SK-N-SH (cell line): ENCODE data around the gene GAS6. TPM values are rescaled to one million over a fixed set of nuclear protein-coding genes. Genes with fewer than 3 reads are reported as not detected.

ENCODE experiments used
- CTCF ChIA-PET: fragments of 300-600, 350-600 bp; formaldehyde crosslinking; extraction: SDS; loops from one replicate; lab custom pipeline; 2021; lab: Yijun Ruan, JAX
- POLR2A ChIA-PET: fragments of 350-600 bp; sonication (Branson Sonifier 250); formaldehyde crosslinking; extraction: SDS; loops from one replicate; lab custom pipeline; 2020; ENCODE audit warnings: antibody characterized with exemption, inconsistent platforms; lab: Yijun Ruan, JAX
- DNase-seq: peaks from one replicate; pipeline ENCODE4 v3.0.0; 2012
- H2AFZ ChIP-seq: fragments of 200-600 bp; sonication (generic); 2 replicates; pipeline ENCODE4 v1.8.1; 2016; ENCODE audit warnings: antibody characterized with exemption, mild to moderate bottlenecking, low read depth
- H3F3A ChIP-seq: fragments of 200-600 bp; sonication (generic); replicated peaks from 2 replicates; pipeline ENCODE3; 2016; ENCODE audit warnings: antibody characterized with exemption, mild to moderate bottlenecking; ENCODE audit not compliant: insufficient read depth
- H3K27ac ChIP-seq, 2 experiments: fragments of 200-500 bp in 1 of 2; fragments of 200-600 bp in 1 of 2; sonication (Bioruptor generic) in 1 of 2; sonication (generic), shearing (Covaris generic) in 1 of 2; 2 replicates each; pipeline versions ENCODE4 v1.5.1 to v1.6.1; 2014 to 2016; ENCODE audit warnings: low read depth in 2 of 2, inconsistent platforms in 1 of 2, low read length in 1 of 2, mild to moderate bottlenecking in 1 of 2, mixed read lengths in 1 of 2
- H3K27me3 ChIP-seq: fragments of 200-600 bp; sonication (generic), shearing (Covaris generic); 2 replicates; pipeline ENCODE4 v1.6.1; 2016; ENCODE audit warnings: mixed run types; ENCODE audit not compliant: insufficient read depth
- H3K36me3 ChIP-seq, 2 experiments: fragments of 200-500 bp in 1 of 2; fragments of 200-600 bp in 1 of 2; sonication (Bioruptor generic) in 1 of 2; sonication (generic) in 1 of 2; replicated peaks in 1 of 2; 2 replicates each; pipeline versions ENCODE3 to v1.5.1; 2014 to 2016; ENCODE audit warnings: low read length in 1 of 2, mild to moderate bottlenecking in 1 of 2; ENCODE audit not compliant: insufficient read depth in 2 of 2, control insufficient read depth in 1 of 2
- H3K4me1 ChIP-seq, 2 experiments: fragments of 200-500 bp in 1 of 2; fragments of 200-600 bp in 1 of 2; sonication (Bioruptor generic) in 1 of 2; sonication (generic), shearing (Covaris generic) in 1 of 2; 2 replicates each; pipeline versions ENCODE4 v1.5.1 to v1.6.1; 2014 to 2016; ENCODE audit warnings: low read depth in 1 of 2, low read length in 1 of 2, mixed run types in 1 of 2; ENCODE audit not compliant: insufficient read depth in 2 of 2, control insufficient read depth in 1 of 2
- H3K4me2 ChIP-seq: fragments of 200-600 bp; sonication (generic), shearing (Covaris generic); 2 replicates; pipeline ENCODE4 v1.6.1; 2017; ENCODE audit warnings: mixed run types
- H3K4me3 ChIP-seq, 2 experiments: fragments of 200-500 bp in 1 of 2; fragments of 200-600 bp in 1 of 2; sonication (Bioruptor generic) in 1 of 2; sonication (generic), shearing (Covaris generic) in 1 of 2; 2 replicates each; pipeline versions ENCODE4 v1.5.1 to v1.8.1; 2014 to 2016; ENCODE audit warnings: low read depth in 2 of 2, inconsistent platforms in 1 of 2, low read length in 1 of 2, mild to moderate bottlenecking in 1 of 2, mixed read lengths in 1 of 2, moderate library complexity in 1 of 2
- H3K79me2 ChIP-seq: fragments of 200-600 bp; sonication (generic); 2 replicates; pipeline ENCODE4 v1.8.1; 2017; ENCODE audit warnings: mild to moderate bottlenecking; ENCODE audit not compliant: insufficient read depth
- H3K9ac ChIP-seq: fragments of 200-600 bp; sonication (generic); 2 replicates; pipeline ENCODE4 v1.6.1; 2017; ENCODE audit warnings: mixed run types
- H3K9me2 ChIP-seq: fragments of 200-600 bp; sonication (generic); 2 replicates; pipeline ENCODE4 v1.6.1; 2017; ENCODE audit warnings: mixed run types
- H3K9me3 ChIP-seq: fragments of 200-600 bp; sonication (generic); 2 replicates; pipeline ENCODE4 v1.6.1; 2017; ENCODE audit warnings: mixed run types, mild to moderate bottlenecking, moderate library complexity
- H4K20me1 ChIP-seq: fragments of 200-600 bp; sonication (generic); 2 replicates; pipeline ENCODE4 v1.6.1; 2017; ENCODE audit warnings: mild to moderate bottlenecking, mixed run types; ENCODE audit not compliant: insufficient read depth
- CHD2 ChIP-seq: fragments of 150-350 bp; IDR thresholded peaks from 2 replicates; pipeline ENCODE4 v1.6.1; 2018; ENCODE audit warnings: low read length; ENCODE audit not compliant: partially characterized antibody
- ELF1 ChIP-seq: IDR thresholded peaks from 2 replicates; pipeline ENCODE4 v1.4.0; 2012
- EZH2phosphoT487 ChIP-seq: fragments of 200-600 bp; sonication (generic); IDR thresholded peaks from 2 replicates; pipeline ENCODE4 v1.6.1; 2017; ENCODE audit warnings: low read depth, mixed run types, mild to moderate bottlenecking, antibody characterized with exemption, moderate library complexity, borderline replicate concordance
- FOSL2 ChIP-seq: IDR thresholded peaks from 2 replicates; pipeline ENCODE4 v1.4.0; 2012; ENCODE audit warnings: low read depth, mild to moderate bottlenecking, moderate library complexity, borderline replicate concordance
- FOXJ3 ChIP-seq: sonication (generic); formaldehyde crosslinking; IDR thresholded peaks from 2 replicates; pipeline ENCODE4 v1.5.1; 2020; ENCODE audit warnings: mild to moderate bottlenecking, missing genetic modification reagents
- FOXM1 ChIP-seq: IDR thresholded peaks from 2 replicates; pipeline ENCODE4 v1.4.0; 2012; ENCODE audit warnings: low read depth, mild to moderate bottlenecking
- GABPA ChIP-seq: IDR thresholded peaks from 2 replicates; pipeline ENCODE4 v1.4.0; 2012; ENCODE audit warnings: low read depth, mild to moderate bottlenecking
- GATA2 ChIP-seq: sonication (generic); formaldehyde crosslinking; IDR thresholded peaks from 2 replicates; pipeline ENCODE4 v1.5.0; 2020; ENCODE audit warnings: mild to moderate bottlenecking, missing genetic modification reagents
- MEF2A ChIP-seq: IDR thresholded peaks from 2 replicates; pipeline ENCODE4 v1.4.0; 2012; ENCODE audit warnings: low read depth, borderline replicate concordance
- NFIC ChIP-seq: IDR thresholded peaks from 2 replicates; pipeline ENCODE4 v1.4.0; 2012; ENCODE audit warnings: borderline replicate concordance
- NRF1 ChIP-seq: IDR thresholded peaks from 2 replicates; pipeline ENCODE4 v1.6.1; 2012; ENCODE audit warnings: low read depth, mild to moderate bottlenecking, low read length
- RCOR1 ChIP-seq: fragments of 150-350 bp; IDR thresholded peaks from 2 replicates; pipeline ENCODE4 v1.6.1; 2017; ENCODE audit warnings: antibody characterized with exemption, low read length
- RFX5 ChIP-seq: IDR thresholded peaks from 2 replicates; pipeline ENCODE4 v1.6.1; 2012; ENCODE audit warnings: mild to moderate bottlenecking, improper control_type of control experiment, low read length
- SIN3A ChIP-seq: IDR thresholded peaks from 2 replicates; pipeline ENCODE4 v1.6.1; 2012; ENCODE audit warnings: low read depth, mild to moderate bottlenecking, low read length, moderate library complexity, borderline replicate concordance
- TAF1 ChIP-seq: IDR thresholded peaks from 2 replicates; pipeline ENCODE4 v1.6.1; 2012; ENCODE audit warnings: low read depth, mild to moderate bottlenecking, low read length, moderate library complexity, borderline replicate concordance
- TCF12 ChIP-seq: IDR thresholded peaks from 2 replicates; pipeline ENCODE4 v1.4.0; 2012
- TEAD4 ChIP-seq: IDR thresholded peaks from 2 replicates; pipeline ENCODE4 v1.4.0; 2012; ENCODE audit warnings: mild to moderate bottlenecking, borderline replicate concordance; ENCODE audit not compliant: insufficient read depth
- YY1 ChIP-seq: IDR thresholded peaks from 2 replicates; pipeline ENCODE4 v1.4.0; 2012; ENCODE audit warnings: low read depth, mild to moderate bottlenecking
- WGBS: methylation state at CpG from one replicate; pipeline ENCODE4 v1.1.6; 2017; ENCODE audit warnings: low lambda C conversion rate; 5-methylcytosine and 5-hydroxymethylcytosine counted together
- polyA plus RNA-seq, 3 experiments: library from polyadenylated mRNA; depleted of rRNA; stranded (reverse); fragments of >200 nt; gene quantifications; 2 replicates each; pipeline ENCODE4 v1.2.3, GENCODE V29; 2012
- TF ChIP-seq, protein P1 (sequence below): IDR thresholded peaks from 2 replicates; pipeline ENCODE4 v1.4.0; 2012; ENCODE audit warnings: low read depth, borderline replicate concordance
- TF ChIP-seq, protein P2 (sequence below): IDR thresholded peaks from 2 replicates; pipeline ENCODE4 v1.4.0; 2012; ENCODE audit warnings: low read depth, borderline replicate concordance

The GAS6 gene
- polyA plus RNA-seq, 1 of the 3 experiments (the other 2 are of a cell fraction), result 380 TPM

DNA sequence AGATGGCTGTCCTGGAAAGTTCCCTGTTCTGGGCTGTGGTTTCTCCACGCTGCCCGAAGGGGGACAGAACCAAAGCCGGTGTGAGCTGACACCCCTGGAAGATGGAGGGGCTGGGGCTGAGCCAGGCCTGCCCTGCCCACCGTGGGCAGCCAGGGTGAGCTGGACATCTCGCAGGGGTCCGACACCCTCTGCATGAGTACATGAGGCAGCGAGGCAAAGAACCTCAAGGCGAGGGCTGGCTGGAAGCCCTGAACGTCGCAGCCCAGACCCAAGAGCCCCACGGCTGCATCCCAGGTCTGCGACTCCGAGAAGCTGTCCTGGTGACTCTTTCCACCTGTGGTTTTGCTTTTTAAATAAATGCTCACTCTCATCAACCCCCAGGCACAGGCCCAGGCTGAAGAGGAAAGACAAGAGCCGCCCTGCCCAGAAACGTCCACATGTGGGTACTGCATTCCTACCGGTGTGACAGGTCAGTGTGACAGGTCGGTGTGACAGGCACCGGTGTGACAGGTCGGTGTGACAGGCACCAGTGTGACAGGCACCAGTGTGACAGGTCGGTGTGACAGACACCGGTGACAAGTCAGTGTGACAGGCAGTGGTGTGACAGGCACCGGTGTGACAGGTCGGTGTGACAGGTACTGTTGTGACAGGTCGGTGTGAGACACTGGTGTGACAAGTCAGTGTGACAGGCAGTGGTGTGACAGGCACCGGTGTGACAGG is 30.6 kb downstream of the GAS6 start:
- WGBS, result 94% methylated on average over 11 of the region's 25 CpGs
- Histone ChIP-seq H3K4me2 (no peak overlapping the region), H4K20me1 (no peaks in the 10 kb centered on the region), H3K79me2 (peaks cover 5% of the 10 kb centered on the region; the same call in 1 of the 2 replicates), H3K36me3 (peaks cover 0 to 32% of the 10 kb centered on the region in 2 experiments), H3K27ac (no peak overlapping the region), H3F3A (peaks cover 18% of the 10 kb centered on the region), H3K9ac (no peak overlapping the region), H3K9me2 (no peaks in the 10 kb centered on the region), H3K4me1 (peaks cover 13 to 24% of the 10 kb centered on the region in 2 experiments; a peak in 3 of 4 replicates), H3K9me3 (no peaks in the 10 kb centered on the region), H3K4me3 (no peak overlapping the region), H3K27me3 (no peaks in the 10 kb centered on the region), H2AFZ (no peak overlapping the region)
- DNase-seq, result no peak
- CTCF ChIA-PET, result no interaction called here
- POLR2A ChIA-PET, result no interaction called here
- TF ChIP-seq FOXM1, result no peak
- TF ChIP-seq ELF1, result no peak
- TF ChIP-seq YY1, result no peak
- TF ChIP-seq TEAD4, result no peak
- no peak for TF ChIP-seq GABPA
- TF ChIP-seq CHD2, result no peak
- TF ChIP-seq TCF12, result no peak
- TF ChIP-seq TAF1, result no peak
- no peak for TF ChIP-seq RCOR1
- no peak for TF ChIP-seq SIN3A
- TF ChIP-seq MEF2A, result no peak

DNA sequence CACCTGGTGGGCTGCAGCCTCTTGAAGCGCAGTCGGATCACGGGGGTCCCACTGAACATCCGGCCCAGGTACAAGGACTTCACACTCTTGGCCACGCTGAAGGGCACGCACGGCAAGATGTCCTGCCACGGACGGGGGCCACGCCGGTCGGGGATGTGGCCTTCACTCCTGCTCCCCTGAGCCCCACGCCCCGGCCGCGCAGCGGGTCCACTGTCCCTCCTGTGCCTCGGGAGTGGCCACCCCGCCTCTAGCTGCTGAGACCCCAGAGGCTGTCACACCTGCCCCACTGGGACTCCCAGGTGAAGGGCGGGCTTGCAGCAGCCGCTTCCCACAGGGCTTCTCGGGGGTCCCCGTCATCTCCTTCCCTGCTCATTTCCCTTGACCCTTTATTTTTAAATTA is 31.2 kb downstream of the GAS6 start:
- no peak overlapping the region for H3K4me2 ChIP-seq
- H3K27ac ChIP-seq, result no peak overlapping the region
- H3K9ac ChIP-seq, result no peak overlapping the region
- H3K36me3 ChIP-seq, result peaks cover 0 to 33% of the 10 kb centered on the region in 2 experiments
- no peaks in the 10 kb centered on the region for H3K27me3 ChIP-seq
- no peaks in the 10 kb centered on the region for H3K9me3 ChIP-seq
- 97% methylated on average over 17 of the region's 23 CpGs for WGBS
- H3K4me1 ChIP-seq, result peaks cover 13 to 17% of the 10 kb centered on the region in 2 experiments; a peak in 3 of 4 replicates
- CTCF ChIA-PET, result no interaction called here
- H3F3A ChIP-seq, result peaks cover 12% of the 10 kb centered on the region
- TF ChIP-seq NFIC, result no peak
- TF ChIP-seq, all 33 proteins: peak for 0
- Histone ChIP-seq H4K20me1 (no peaks in the 10 kb centered on the region), H3K4me3 (no peak overlapping the region), H3K9me2 (no peaks in the 10 kb centered on the region), H3K79me2 (no peaks in the 10 kb centered on the region), H2AFZ (no peak overlapping the region)
- DNase-seq, result no peak
- POLR2A ChIA-PET, result no interaction called here

DNA sequence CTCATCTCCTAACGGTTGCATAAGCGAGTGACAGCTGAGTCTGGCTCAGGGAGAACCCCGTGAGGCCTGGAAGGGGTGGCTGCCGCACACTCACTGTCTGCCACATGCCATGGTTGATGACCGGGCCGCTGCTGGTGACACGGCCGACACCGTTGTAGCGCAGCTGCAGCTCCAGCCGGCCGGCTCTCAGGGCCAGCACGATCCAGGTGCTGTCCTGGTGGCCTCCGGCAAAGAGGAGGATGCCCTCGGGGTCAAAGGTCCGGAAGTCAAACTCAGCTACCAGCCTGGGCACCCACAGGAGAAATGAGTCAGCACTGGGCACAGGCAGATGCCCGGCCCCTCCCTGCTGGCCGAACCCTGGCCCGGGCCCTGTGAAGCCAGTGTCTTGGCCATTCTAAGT is 31.7 kb downstream of the GAS6 start:
- Histone ChIP-seq H3K79me2 (no peaks in the 10 kb centered on the region), H3K4me3 (no peak overlapping the region), H3K27me3 (no peaks in the 10 kb centered on the region), H3K27ac (no peak overlapping the region), H3K4me2 (no peak overlapping the region), H3K9ac (no peak overlapping the region), H3K9me2 (no peaks in the 10 kb centered on the region), H2AFZ (no peak overlapping the region), H3K36me3 (peaks cover 0 to 37% of the 10 kb centered on the region in 2 experiments), H3K9me3 (no peaks in the 10 kb centered on the region), H3F3A (peaks cover 8% of the 10 kb centered on the region), H4K20me1 (no peaks in the 10 kb centered on the region), H3K4me1 (peaks cover 8 to 13% of the 10 kb centered on the region in 2 experiments; a peak in 3 of 4 replicates)
- DNase-seq, result no peak
- ChIA-PET POLR2A (no interaction called here), CTCF (no interaction called here)
- whole genome bisulfite sequencing, result 100% methylated on average over 1 of the region's 19 CpGs
- no peak for TF ChIP-seq FOSL2
- no peak for TF ChIP-seq SIN3A
- no peak for TF ChIP-seq MEF2A
- TF ChIP-seq, protein P1, sequence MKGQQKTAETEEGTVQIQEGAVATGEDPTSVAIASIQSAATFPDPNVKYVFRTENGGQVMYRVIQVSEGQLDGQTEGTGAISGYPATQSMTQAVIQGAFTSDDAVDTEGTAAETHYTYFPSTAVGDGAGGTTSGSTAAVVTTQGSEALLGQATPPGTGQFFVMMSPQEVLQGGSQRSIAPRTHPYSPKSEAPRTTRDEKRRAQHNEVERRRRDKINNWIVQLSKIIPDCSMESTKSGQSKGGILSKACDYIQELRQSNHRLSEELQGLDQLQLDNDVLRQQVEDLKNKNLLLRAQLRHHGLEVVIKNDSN, result no peak
- no peak for TF ChIP-seq EZH2phosphoT487
- no peak for TF ChIP-seq ELF1
- TF ChIP-seq FOXJ3 (CRISPR knock-in tag), result no peak
- TF ChIP-seq, protein P2, sequence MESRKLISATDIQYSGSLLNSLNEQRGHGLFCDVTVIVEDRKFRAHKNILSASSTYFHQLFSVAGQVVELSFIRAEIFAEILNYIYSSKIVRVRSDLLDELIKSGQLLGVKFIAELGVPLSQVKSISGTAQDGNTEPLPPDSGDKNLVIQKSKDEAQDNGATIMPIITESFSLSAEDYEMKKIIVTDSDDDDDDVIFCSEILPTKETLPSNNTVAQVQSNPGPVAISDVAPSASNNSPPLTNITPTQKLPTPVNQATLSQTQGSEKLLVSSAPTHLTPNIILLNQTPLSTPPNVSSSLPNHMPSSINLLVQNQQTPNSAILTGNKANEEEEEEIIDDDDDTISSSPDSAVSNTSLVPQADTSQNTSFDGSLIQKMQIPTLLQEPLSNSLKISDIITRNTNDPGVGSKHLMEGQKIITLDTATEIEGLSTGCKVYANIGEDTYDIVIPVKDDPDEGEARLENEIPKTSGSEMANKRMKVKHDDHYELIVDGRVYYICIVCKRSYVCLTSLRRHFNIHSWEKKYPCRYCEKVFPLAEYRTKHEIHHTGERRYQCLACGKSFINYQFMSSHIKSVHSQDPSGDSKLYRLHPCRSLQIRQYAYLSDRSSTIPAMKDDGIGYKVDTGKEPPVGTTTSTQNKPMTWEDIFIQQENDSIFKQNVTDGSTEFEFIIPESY, result no peak
- no peak for TF ChIP-seq NRF1
- TF ChIP-seq RFX5, result no peak
- TF ChIP-seq GABPA, result no peak
- TF ChIP-seq GATA2 (CRISPR knock-in tag), result no peak
